ENCODE results near the gene TBC1D2. TPM values are rescaled to one million over a fixed set of nuclear protein-coding genes. Genes with fewer than 3 reads are reported as not detected.

TBC1D2 gene
- total and polyA plus RNA-seq, 4 donors = 2.8 to 5.1 (median 3.7) TPM

- 77% methylated on average over 5 of the region's 5 CpGs for WGBS
- H3K27ac ChIP-seq (ENCODE audit: low read depth in 1 of 2, low read length in 2 of 2) = no peak overlapping the region
- no peak for DNase-seq (ENCODE audit: low spot score)
- H3K9ac ChIP-seq (ENCODE audit: low read depth in 1 of 2, low read length in 2 of 2) = no peak overlapping the region
- H3K36me3 ChIP-seq (ENCODE audit: control insufficient read depth in 4 of 4, insufficient read depth in 3 of 4, low read depth in 1 of 4, low read length in 3 of 4) = no peaks in the 10 kb centered on the region
- peaks cover 0 to under 1% (median 0%) of the 10 kb centered on the region in 4 donors for H3K27me3 ChIP-seq (ENCODE audit: control insufficient read depth in 4 of 4, insufficient read depth in 4 of 4, low read length in 3 of 4)
- no peak overlapping the region for H3K4me3 ChIP-seq (ENCODE audit: low read depth in 1 of 3, low read length in 3 of 3)
- H3K4me1 ChIP-seq (ENCODE audit: control insufficient read depth in 4 of 4, insufficient read depth in 4 of 4, low read length in 3 of 4) = no peaks in the 10 kb centered on the region
- H3K9me3 ChIP-seq (ENCODE audit: control insufficient read depth in 4 of 4, low read length in 3 of 4) = no peaks in the 10 kb centered on the region
- TF ChIP-seq HNF4A (conservative IDR thresholded peaks at IDR 0.05) (no peak), GABPA (IDR thresholded peaks at IDR 0.05 in 1 of 2, conservative IDR thresholded peaks at IDR 0.05 in 1 of 2) (no peak), REST (IDR thresholded peaks at IDR 0.05) (no peak), MAX (IDR thresholded peaks at IDR 0.05) (no peak), EGR1 (IDR thresholded peaks at IDR 0.05; ENCODE audit: low read depth in 2 of 2) (no peak), FOXA2 (IDR thresholded peaks at IDR 0.05) (no peak), ATF3 (IDR thresholded peaks at IDR 0.05) (no peak), NR2F2 (IDR thresholded peaks at IDR 0.05) (no peak), JUND (IDR thresholded peaks at IDR 0.05) (no peak), CTCF (IDR thresholded peaks at IDR 0.05; ENCODE audit: low read depth, low read length, missing input control) (no peak), FOXA1 (IDR thresholded peaks at IDR 0.05) (no peak), RXRA (IDR thresholded peaks at IDR 0.05) (no peak)
Measured at GRCh38 chr9:98291820-98292219, 36.4 kb upstream of the TBC1D2 start.

- Histone ChIP-seq H3K27ac (ENCODE audit: low read depth in 1 of 2, low read length in 2 of 2) (no peak overlapping the region), H3K4me3 (ENCODE audit: low read depth in 1 of 3, low read length in 3 of 3) (no peak overlapping the region), H3K9ac (ENCODE audit: low read depth in 1 of 2, low read length in 2 of 2) (no peak overlapping the region), H3K4me1 (ENCODE audit: control insufficient read depth in 4 of 4, insufficient read depth in 4 of 4, low read length in 3 of 4) (no peaks in the 10 kb centered on the region), H3K36me3 (ENCODE audit: control insufficient read depth in 4 of 4, insufficient read depth in 3 of 4, low read depth in 1 of 4, low read length in 3 of 4) (no peaks in the 10 kb centered on the region), H3K27me3 (ENCODE audit: control insufficient read depth in 4 of 4, insufficient read depth in 4 of 4, low read length in 3 of 4) (peaks cover 0 to 2% (median 0%) of the 10 kb centered on the region in 4 donors), H3K9me3 (ENCODE audit: control insufficient read depth in 4 of 4, low read length in 3 of 4) (no peaks in the 10 kb centered on the region)
- DNase-seq (ENCODE audit: low spot score) = no peak
- WGBS = 94% methylated on average over 18 of the region's 18 CpGs
- TF ChIP-seq REST (IDR thresholded peaks at IDR 0.05) (no peak), ZBTB33 (IDR thresholded peaks at IDR 0.05) (no peak), HNF4A (conservative IDR thresholded peaks at IDR 0.05) (no peak), FOXA2 (IDR thresholded peaks at IDR 0.05) (no peak), SP1 (IDR thresholded peaks at IDR 0.05) (no peak), YY1 (IDR thresholded peaks at IDR 0.05) (no peak), TAF1 (conservative IDR thresholded peaks at IDR 0.05) (no peak), ATF3 (IDR thresholded peaks at IDR 0.05) (no peak), FOXA1 (IDR thresholded peaks at IDR 0.05) (no peak), CTCF (IDR thresholded peaks at IDR 0.05; ENCODE audit: low read depth, low read length, missing input control) (no peak), JUND (IDR thresholded peaks at IDR 0.05) (no peak), RXRA (IDR thresholded peaks at IDR 0.05) (no peak), HNF4G (IDR thresholded peaks at IDR 0.05) (no peak), MAX (IDR thresholded peaks at IDR 0.05) (no peak)
Measured at GRCh38 chr9:98290411-98290810, 35.0 kb upstream of the TBC1D2 start.

Data from liver (tissue), 9 donors.